Subcutaneous abdominal adipose tissue (tissue), 5 donors: ENCODE data around the gene UQCR10.
A peak's percentile ranks its signal among the peaks of the same experiment; 100 is the strongest.

Experiments used
- H3K27ac ChIP-seq: one replicate; pipeline ENCODE4 v1.7.0; 2013; ENCODE audit warnings: low read depth, mild to moderate bottlenecking, inconsistent platforms, low read length, moderate library complexity
- H3K27me3 ChIP-seq, 5 donors: one replicate each; pipeline ENCODE4 v1.7.0; 2013; ENCODE audit warnings: low read length in 5 of 5, inconsistent platforms in 1 of 5; ENCODE audit not compliant: control insufficient read depth in 5 of 5, insufficient read depth in 4 of 5
- H3K36me3 ChIP-seq, 5 donors: one replicate each; pipeline ENCODE4 v1.7.0; 2013; ENCODE audit warnings: low read length in 5 of 5; ENCODE audit not compliant: control insufficient read depth in 5 of 5, insufficient read depth in 5 of 5
- H3K4me1 ChIP-seq, 5 donors: one replicate each; pipeline ENCODE4 v1.7.0; 2013; ENCODE audit warnings: low read length in 5 of 5, mild to moderate bottlenecking in 3 of 5, moderate library complexity in 1 of 5; ENCODE audit not compliant: control insufficient read depth in 5 of 5, insufficient read depth in 5 of 5
- H3K4me3 ChIP-seq, 5 donors: one replicate each; pipeline ENCODE4 v1.7.0; 2013; ENCODE audit warnings: low read length in 5 of 5, low read depth in 1 of 5
- H3K9ac ChIP-seq, 5 donors: one replicate each; pipeline ENCODE4 v1.7.0; 2013; ENCODE audit warnings: low read length in 5 of 5, mild to moderate bottlenecking in 4 of 5, moderate library complexity in 3 of 5
- H3K9me3 ChIP-seq, 5 donors: one replicate each; pipeline ENCODE4 v1.7.0; 2013; ENCODE audit warnings: low read length in 5 of 5; ENCODE audit not compliant: control insufficient read depth in 5 of 5
- donor health status: healthy.
- donor health status: healthy.
- donor health status: healthy.
- donor health status: healthy.
- donor health status: healthy.

UQCR10 gene

GRCh38 chr22:29806196-29806595, 39.0 kb downstream of the UQCR10 start:
- Histone ChIP-seq H3K27ac (no peak overlapping the region), H3K9ac (no peak overlapping the region), H3K36me3 (peaks cover 0 to 85% (median 70%) of the 10 kb centered on the region in 5 donors), H3K9me3 (no peaks in the 10 kb centered on the region), H3K4me1 (peaks cover 6 to 53% (median 40%) of the 10 kb centered on the region in 5 donors), H3K4me3 (no peak overlapping the region), H3K27me3 (no peaks in the 10 kb centered on the region)

DNA sequence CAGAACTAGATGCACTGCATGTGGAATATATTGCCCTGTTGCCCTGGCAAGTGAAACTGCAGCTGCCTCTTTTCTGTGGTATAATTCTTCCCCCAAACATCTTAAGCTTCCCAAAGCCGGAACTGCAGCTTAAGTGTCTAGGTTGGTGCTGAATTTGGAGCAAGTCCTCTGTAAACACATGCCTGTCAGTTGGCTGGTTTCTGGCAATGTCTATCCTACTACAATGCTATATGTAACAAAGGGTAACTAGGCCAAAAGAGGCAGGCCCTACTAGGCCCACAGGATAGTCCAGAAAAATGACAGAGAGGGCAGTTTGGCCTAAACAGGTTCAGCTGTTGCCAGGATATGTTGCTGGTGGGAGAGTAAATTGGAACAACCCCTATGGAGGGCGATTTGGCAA, 43.0 kb downstream of the UQCR10 start:
- Histone ChIP-seq H3K9ac (no peak overlapping the region), H3K27ac (peak overlapping the region; percentile 78)

DNA sequence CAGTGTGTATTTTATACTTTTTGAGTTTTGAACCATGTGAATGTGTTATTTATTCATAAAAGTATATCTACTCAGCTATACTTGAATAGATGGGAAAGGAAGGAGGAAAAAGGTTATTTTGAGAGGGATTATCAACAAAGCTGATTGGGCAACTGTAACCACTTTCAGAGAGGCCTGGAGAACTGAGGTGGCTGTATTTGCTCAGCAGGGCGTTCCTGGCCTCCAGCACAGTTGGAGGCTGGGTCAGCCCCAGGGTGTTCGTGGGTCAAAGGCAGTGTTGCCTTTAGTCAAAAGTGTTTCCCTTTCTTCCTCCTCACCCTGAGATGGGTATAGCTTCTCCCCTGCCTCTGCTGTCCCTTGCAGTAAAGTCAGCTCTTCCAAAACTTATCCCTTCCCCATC, 44.2 kb downstream of the UQCR10 start:
- H3K36me3 ChIP-seq: peaks cover 3 to 83% (median 67%) of the 10 kb centered on the region in 5 donors
- H3K4me3 ChIP-seq: no peak overlapping the region
- H3K27ac ChIP-seq: peak overlapping the region; percentile 78
- no peaks in the 10 kb centered on the region for H3K27me3 ChIP-seq
- H3K9me3 ChIP-seq: no peaks in the 10 kb centered on the region
- H3K4me1 ChIP-seq: peaks cover 2 to 70% (median 43%) of the 10 kb centered on the region in 5 donors
- peak overlapping the region in 1 of 5 donors; percentile 63 for H3K9ac ChIP-seq

More for the DNA sequence above, 43.0 kb downstream of the UQCR10 start:
- no peak overlapping the region for H3K4me3 ChIP-seq
- peaks cover 3 to 87% (median 79%) of the 10 kb centered on the region in 5 donors for H3K36me3 ChIP-seq
- peaks cover 6 to 67% (median 43%) of the 10 kb centered on the region in 5 donors for H3K4me1 ChIP-seq
- H3K9me3 ChIP-seq: no peaks in the 10 kb centered on the region
- no peaks in the 10 kb centered on the region for H3K27me3 ChIP-seq

DNA sequence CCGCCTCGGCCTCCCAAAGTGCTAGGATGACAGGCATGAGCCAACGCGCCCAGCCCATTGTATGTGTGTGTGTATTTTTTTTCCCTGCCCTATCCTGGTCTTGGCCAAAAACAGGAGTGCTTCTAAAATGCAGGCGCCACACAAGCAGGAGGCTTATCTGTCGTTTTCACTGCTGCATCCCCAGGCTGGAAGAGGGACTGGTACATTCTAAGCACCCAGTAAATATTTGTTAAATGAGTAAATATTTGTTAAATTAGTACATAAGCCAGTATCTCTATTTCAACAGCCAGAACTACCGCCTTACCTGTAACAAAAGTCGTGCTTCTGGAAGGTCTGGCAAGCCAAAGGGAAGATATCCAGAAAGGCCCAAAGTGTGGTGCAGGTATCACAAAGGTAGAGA, 46.0 kb downstream of the UQCR10 start:
- H3K4me3 ChIP-seq: no peak overlapping the region
- H3K4me1 ChIP-seq: peaks cover 8 to 76% (median 57%) of the 10 kb centered on the region in 5 donors
- no peaks in the 10 kb centered on the region for H3K27me3 ChIP-seq
- H3K9me3 ChIP-seq: no peaks in the 10 kb centered on the region
- H3K36me3 ChIP-seq: peaks cover 3 to 80% (median 59%) of the 10 kb centered on the region in 5 donors
- H3K27ac ChIP-seq: no peak overlapping the region
- H3K9ac ChIP-seq: no peak overlapping the region

- H3K4me1 ChIP-seq: peaks cover 8 to 76% (median 54%) of the 10 kb centered on the region in 5 donors
- H3K27ac ChIP-seq: no peak overlapping the region
- no peaks in the 10 kb centered on the region for H3K9me3 ChIP-seq
- H3K36me3 ChIP-seq: peaks cover 3 to 80% (median 59%) of the 10 kb centered on the region in 5 donors
- H3K27me3 ChIP-seq: no peaks in the 10 kb centered on the region
- H3K9ac ChIP-seq: no peak overlapping the region
- H3K4me3 ChIP-seq: no peak overlapping the region
These were observed 46.4 kb downstream of the UQCR10 start for GRCh38 chr22:29813563-29813962.

- no peaks in the 10 kb centered on the region for H3K9me3 ChIP-seq
- H3K9ac ChIP-seq: no peak overlapping the region
- peaks cover 3 to 84% (median 64%) of the 10 kb centered on the region in 5 donors for H3K36me3 ChIP-seq
- H3K27me3 ChIP-seq: no peaks in the 10 kb centered on the region
- H3K4me1 ChIP-seq: peaks cover 8 to 77% (median 57%) of the 10 kb centered on the region in 5 donors
- no peak overlapping the region for H3K4me3 ChIP-seq
- peak overlapping the region; percentile 94 for H3K27ac ChIP-seq
These were observed 46.8 kb downstream of the UQCR10 start for GRCh38 chr22:29814003-29814402.

- H3K9ac ChIP-seq: peak overlapping the region in 4 of 5 donors; percentile 11 to 56 (median 29)
- no peaks in the 10 kb centered on the region for H3K9me3 ChIP-seq
- no peaks in the 10 kb centered on the region for H3K27me3 ChIP-seq
- peaks cover 3 to 86% (median 68%) of the 10 kb centered on the region in 5 donors for H3K36me3 ChIP-seq
- H3K27ac ChIP-seq: peak overlapping the region; percentile 94
- peaks cover 6 to 69% (median 49%) of the 10 kb centered on the region in 5 donors for H3K4me1 ChIP-seq
- no peak overlapping the region for H3K4me3 ChIP-seq
These were observed 48.4 kb downstream of the UQCR10 start for GRCh38 chr22:29815580-29815979.

GRCh38 chr22:29816128-29816527, 49.0 kb downstream of the UQCR10 start:
- Histone ChIP-seq H3K36me3 (peaks cover 3 to 86% (median 69%) of the 10 kb centered on the region in 5 donors), H3K4me1 (peaks cover 6 to 63% (median 46%) of the 10 kb centered on the region in 5 donors), H3K9ac (peak overlapping the region in 4 of 5 donors; percentile 11 to 56 (median 24)), H3K27me3 (no peaks in the 10 kb centered on the region), H3K27ac (peak overlapping the region; percentile 94), H3K9me3 (no peaks in the 10 kb centered on the region), H3K4me3 (no peak overlapping the region)

DNA sequence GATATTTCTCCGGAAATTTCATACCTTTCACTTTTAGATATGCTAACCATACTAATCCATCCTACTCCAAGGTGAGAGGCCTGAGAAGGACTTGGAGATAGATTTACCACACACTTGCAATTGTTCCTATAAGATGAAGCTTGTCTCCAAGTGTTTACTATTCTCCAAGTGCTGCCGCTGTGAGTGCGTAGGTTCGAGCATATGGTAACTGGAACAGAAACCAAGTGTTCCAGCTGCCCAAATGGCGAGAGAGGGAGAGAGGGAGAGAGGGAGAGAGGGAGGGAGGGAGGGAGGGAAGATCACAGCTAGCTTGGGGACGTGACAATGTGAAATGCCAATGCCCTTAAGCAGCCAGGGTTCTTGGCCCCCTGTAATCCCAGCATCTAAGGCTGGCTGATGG, 49.4 kb downstream of the UQCR10 start:
- Histone ChIP-seq H3K9ac (peak overlapping the region in 2 of 5 donors; percentile 14 to 35), H3K27ac (peak overlapping the region; percentile 94), H3K36me3 (peaks cover 3 to 86% (median 70%) of the 10 kb centered on the region in 5 donors), H3K4me1 (peaks cover 6 to 61% (median 45%) of the 10 kb centered on the region in 5 donors), H3K27me3 (no peaks in the 10 kb centered on the region), H3K4me3 (peak overlapping the region in 2 of 5 donors; percentile 15 to 18), H3K9me3 (no peaks in the 10 kb centered on the region)

GRCh38 chr22:29816980-29817379, 49.8 kb downstream of the UQCR10 start:
- H3K27ac ChIP-seq: peak overlapping the region; percentile 94
- H3K4me1 ChIP-seq: peaks cover 6 to 61% (median 45%) of the 10 kb centered on the region in 5 donors
- no peaks in the 10 kb centered on the region for H3K9me3 ChIP-seq
- H3K9ac ChIP-seq: peak overlapping the region in 3 of 5 donors; percentile 2 to 49 (median 37)
- peak overlapping the region in 2 of 5 donors; percentile 15 to 18 for H3K4me3 ChIP-seq
- H3K36me3 ChIP-seq: peaks cover 3 to 88% (median 71%) of the 10 kb centered on the region in 5 donors
- no peaks in the 10 kb centered on the region for H3K27me3 ChIP-seq
